GM06990 (cell line): ENCODE results near the gene LRRC75B.

Experiments
- DNase-seq: peaks from one replicate; pipeline ENCODE4 v3.0.0-alpha.2; 2011; ENCODE audit not compliant: insufficient read length; ENCODE audit errors: extremely low read depth
- H3K27me3 ChIP-seq: replicated peaks from 2 replicates; pipeline ENCODE4 v1.6.0; 2011; ENCODE audit warnings: low read length; ENCODE audit not compliant: control insufficient read depth, insufficient read depth
- H3K36me3 ChIP-seq: 2 replicates; pipeline ENCODE4 v1.5.1; 2011; ENCODE audit warnings: low read length; ENCODE audit not compliant: control insufficient read depth, insufficient read depth
- H3K4me3 ChIP-seq: replicated peaks from 2 replicates; pipeline ENCODE4 v1.5.1; 2011; ENCODE audit warnings: low read depth, mild to moderate bottlenecking, control low read depth, low read length
- CTCF ChIP-seq: IDR thresholded peaks from 2 replicates; pipeline ENCODE4 v1.5.1; 2011; ENCODE audit warnings: low read length, control low read depth, mild to moderate bottlenecking, inconsistent platforms; ENCODE audit not compliant: insufficient read depth, poor library complexity, severe bottlenecking

Gene LRRC75B

GRCh38 chr22:24550902-24551435 lies 41.9 kb downstream of the LRRC75B start:
- no peak for TF ChIP-seq CTCF
- H3K36me3 ChIP-seq = peaks cover 43% of the 10 kb centered on the region

GRCh38 chr22:24550028-24550901 lies 42.6 kb downstream of the LRRC75B start:
- no peak for TF ChIP-seq CTCF
- Histone ChIP-seq H3K27me3 (no peaks in the 10 kb centered on the region), H3K4me3 (no peak overlapping the region), H3K36me3 (peaks cover 43% of the 10 kb centered on the region)
- DNase-seq = no peak

More at GRCh38 chr22:24550902-24551435, 41.9 kb downstream of the LRRC75B start:
- Histone ChIP-seq H3K4me3 (no peak overlapping the region), H3K27me3 (no peaks in the 10 kb centered on the region)
- no peak for DNase-seq

- no peaks in the 10 kb centered on the region for H3K27me3 ChIP-seq
- DNase-seq = no peak
- peaks cover 49% of the 10 kb centered on the region for H3K36me3 ChIP-seq
- no peak for TF ChIP-seq CTCF
- H3K4me3 ChIP-seq = no peak overlapping the region
Measured at GRCh38 chr22:24548812-24549211, 44.1 kb downstream of the LRRC75B start.

GRCh38 chr22:24543679-24544243 lies 49.1 kb downstream of the LRRC75B start:
- TF ChIP-seq CTCF = no peak
- Histone ChIP-seq H3K4me3 (no peak overlapping the region), H3K36me3 (peaks cover 58% of the 10 kb centered on the region), H3K27me3 (no peaks in the 10 kb centered on the region)
- DNase-seq = no peak

- no peak overlapping the region for H3K4me3 ChIP-seq
- no peak for TF ChIP-seq CTCF
- DNase-seq = no peak
- H3K36me3 ChIP-seq = peaks cover 53% of the 10 kb centered on the region
- no peaks in the 10 kb centered on the region for H3K27me3 ChIP-seq
Measured at GRCh38 chr22:24543185-24543601, 49.7 kb downstream of the LRRC75B start.
